Stimulated activated CD8-positive, alpha-beta memory T cell treated with anti-CD3 and anti-CD28 coated beads, Interleukin-4, amount 100 ng/mL, for 48 hours (primary cell): ENCODE measurements around the gene ZNF587B.
"Not testable (repeated sequence)": the region's sequence is repeated elsewhere in the genome, so short reads cannot be mapped to it uniquely, and the experiment has no call there.

Experiments
- DNase-seq: peaks from one replicate; pipeline ENCODE4 v3.0.0-alpha.2; 2020

ZNF587B gene

GRCh38 chr19:57819475-57820148 lies 10.5 kb upstream of the ZNF587B start:
- peak; percentile 82 for DNase-seq

- no peak for DNase-seq
Measured at GRCh38 chr19:57820599-57820998, 9.5 kb upstream of the ZNF587B start.

- DNase-seq: not testable (repeated sequence)
Measured at GRCh38 chr19:57821095-57821494, 9.0 kb upstream of the ZNF587B start.

- not testable (repeated sequence) for DNase-seq
Measured at GRCh38 chr19:57821501-57821900, 8.6 kb upstream of the ZNF587B start.

- DNase-seq: not testable (repeated sequence)
Measured at GRCh38 chr19:57823155-57823554, 6.9 kb upstream of the ZNF587B start.

GRCh38 chr19:57823608-57824007 lies 6.5 kb upstream of the ZNF587B start:
- not testable (repeated sequence) for DNase-seq

- DNase-seq: no peak
Measured at GRCh38 chr19:57825511-57825910, 4.6 kb upstream of the ZNF587B start.

- no peak for DNase-seq
Measured at GRCh38 chr19:57829316-57829715, 783 bp upstream of the ZNF587B start.

- DNase-seq: not testable (repeated sequence)
Measured at GRCh38 chr19:57836991-57837390, 6.9 kb downstream of the ZNF587B start.

- not testable (repeated sequence) for DNase-seq
Measured at GRCh38 chr19:57838622-57839191, 8.6 kb downstream of the ZNF587B start.

- DNase-seq: no peak
Measured at GRCh38 chr19:57841122-57841763, 11.1 kb downstream of the ZNF587B start.

GRCh38 chr19:57847164-57847563 lies 17.1 kb downstream of the ZNF587B start:
- DNase-seq: not testable (repeated sequence)

- DNase-seq: not testable (repeated sequence)
Measured at GRCh38 chr19:57849162-57849665, 19.1 kb downstream of the ZNF587B start.

GRCh38 chr19:57849666-57850473 lies 19.8 kb downstream of the ZNF587B start, which contains the start of gene ZNF587:
TSS of gene ZNF587 (plus strand) at chr19:57849859. CDS start at chr19:57850039, 180 bp downstream.
- DNase-seq: peak; percentile 83

GRCh38 chr19:57850553-57851017 lies 20.5 kb downstream of the ZNF587B start:
- DNase-seq: peak; percentile 46

- not testable (repeated sequence) for DNase-seq
Measured at GRCh38 chr19:57851812-57852603, 21.9 kb downstream of the ZNF587B start.

GRCh38 chr19:57854117-57854516 lies 24.0 kb downstream of the ZNF587B start:
- not testable (repeated sequence) for DNase-seq

- not testable (repeated sequence) for DNase-seq
Measured at GRCh38 chr19:57862351-57862750, 32.3 kb downstream of the ZNF587B start.

- no peak for DNase-seq
Measured at GRCh38 chr19:57867868-57868492, 37.9 kb downstream of the ZNF587B start.

- DNase-seq: not testable (repeated sequence)
Measured at GRCh38 chr19:57869655-57870054, 39.6 kb downstream of the ZNF587B start.

GRCh38 chr19:57870225-57870624 lies 40.1 kb downstream of the ZNF587B start:
- no peak for DNase-seq
